CD14-positive monocyte (primary cell): Measurements from ENCODE around the gene ACSS2. TPM values are rescaled to one million over a fixed set of nuclear protein-coding genes. Genes with fewer than 3 reads are reported as not detected.

ENCODE experiments used
- DNase-seq, 3 donors: peaks; one replicate each; pipeline ENCODE4 v3.0.0-alpha.2; 2011 to 2022
- H2AFZ ChIP-seq: 2 replicates; pipeline ENCODE4 v1.6.0; 2012; ENCODE audit warnings: mild to moderate bottlenecking, low read depth, low read length, inconsistent platforms; ENCODE audit not compliant: insufficient read depth, poor library complexity, severe bottlenecking
- H3K27ac ChIP-seq, 2 donors: 1 replicate in 1 of 2; 2 replicates in 1 of 2; pipeline ENCODE4 v1.5.1; 2012 to 2013; ENCODE audit warnings: low read length in 2 of 2, control low read depth in 1 of 2, inconsistent platforms in 1 of 2, low read depth in 1 of 2, mild to moderate bottlenecking in 1 of 2
- H3K27me3 ChIP-seq, 2 donors: one replicate each; pipeline versions ENCODE4 v1.6.0 to v1.6.1; 2011 to 2013; ENCODE audit warnings: low read length in 2 of 2; ENCODE audit not compliant: control insufficient read depth in 2 of 2, insufficient read depth in 2 of 2
- H3K36me3 ChIP-seq, 2 donors: replicated peaks in 1 of 2; 1 replicate in 1 of 2; 2 replicates in 1 of 2; pipeline versions ENCODE4 v1.5.1 to v1.6.1; 2012 to 2013; ENCODE audit warnings: low read length in 2 of 2, control low read depth in 1 of 2, inconsistent platforms in 1 of 2, mild to moderate bottlenecking in 1 of 2; ENCODE audit not compliant: insufficient read depth in 2 of 2, control insufficient read depth in 1 of 2
- H3K4me1 ChIP-seq, 2 donors: 1 replicate in 1 of 2; 2 replicates in 1 of 2; pipeline versions ENCODE4 v1.5.1 to v1.6.1; 2012 to 2013; ENCODE audit warnings: low read length in 2 of 2, control low read depth in 1 of 2, inconsistent platforms in 1 of 2, mild to moderate bottlenecking in 1 of 2, moderate library complexity in 1 of 2; ENCODE audit not compliant: insufficient read depth in 2 of 2, control insufficient read depth in 1 of 2
- H3K4me2 ChIP-seq: replicated peaks from 2 replicates; pipeline ENCODE3; 2012; ENCODE audit warnings: low read length, moderate library complexity, mild to moderate bottlenecking; ENCODE audit not compliant: poor library complexity, severe bottlenecking; ENCODE audit errors: extremely low read depth
- H3K4me3 ChIP-seq, 3 experiments: fragments of 200-600 bp in 1 of 3; sonication (generic) in 1 of 3; replicated peaks in 1 of 3; 1 replicate in 2 of 3; 2 replicates in 1 of 3; pipeline ENCODE4 v1.5.1; 2011 to 2013; ENCODE audit warnings: low read length in 3 of 3, mild to moderate bottlenecking in 3 of 3, control low read depth in 2 of 3, low read depth in 2 of 3, inconsistent platforms in 1 of 3, moderate library complexity in 1 of 3
- H3K79me2 ChIP-seq: 2 replicates; pipeline ENCODE4 v1.6.0; 2012; ENCODE audit warnings: mild to moderate bottlenecking, control low read depth, inconsistent platforms, low read length, moderate library complexity; ENCODE audit not compliant: insufficient read depth
- H3K9ac ChIP-seq: 2 replicates; pipeline ENCODE4 v1.6.0; 2017; ENCODE audit warnings: low read length, mild to moderate bottlenecking; ENCODE audit not compliant: insufficient read depth, poor library complexity, severe bottlenecking
- H3K9me3 ChIP-seq, 2 donors: replicated peaks in 1 of 2; 1 replicate in 1 of 2; 2 replicates in 1 of 2; pipeline versions ENCODE4 v1.5.1 to v1.6.1; 2012 to 2013; ENCODE audit warnings: low read length in 2 of 2, control low read depth in 1 of 2; ENCODE audit not compliant: control insufficient read depth in 1 of 2, insufficient read depth in 1 of 2
- H4K20me1 ChIP-seq: 2 replicates; pipeline ENCODE4 v1.6.0; 2012; ENCODE audit warnings: mild to moderate bottlenecking, low read length, control low read depth, moderate library complexity; ENCODE audit not compliant: insufficient read depth
- H3K27ac Mint-ChIP-seq, 7 donors: one replicate each; pipeline ENCODE4 v1.8.0; 2020; ENCODE audit warnings: mild to moderate bottlenecking in 7 of 7, mixed read lengths in 7 of 7, moderate library complexity in 6 of 7, inconsistent platforms in 2 of 7
- H3K27me3 Mint-ChIP-seq, 3 donors: one replicate each; pipeline ENCODE4 v1.8.0; 2021 to 2022; ENCODE audit warnings: low read depth in 3 of 3, mild to moderate bottlenecking in 3 of 3, mixed read lengths in 3 of 3, moderate library complexity in 3 of 3, inconsistent platforms in 1 of 3
- H3K36me3 Mint-ChIP-seq, 2 donors: one replicate each; pipeline ENCODE4 v1.8.0; 2020; ENCODE audit warnings: mixed read lengths in 2 of 2, inconsistent platforms in 1 of 2, mild to moderate bottlenecking in 1 of 2
- H3K4me1 Mint-ChIP-seq: one replicate; pipeline ENCODE4 v1.8.0; 2020; ENCODE audit warnings: mild to moderate bottlenecking, mixed read lengths
- H3K4me3 Mint-ChIP-seq, 2 donors: one replicate each; pipeline ENCODE4 v1.8.0; 2020; ENCODE audit warnings: mild to moderate bottlenecking in 2 of 2, mixed read lengths in 2 of 2, moderate library complexity in 1 of 2
- H3K9me3 Mint-ChIP-seq, 7 donors: one replicate each; pipeline ENCODE4 v1.8.0; 2020 to 2022; ENCODE audit warnings: mixed read lengths in 7 of 7, mild to moderate bottlenecking in 6 of 7, moderate library complexity in 6 of 7, inconsistent platforms in 2 of 7
- CTCF ChIP-seq: fragments of 200-600 bp; IDR thresholded peaks from one replicate; pipeline ENCODE4 v1.8.0; 2022; ENCODE audit warnings: antibody characterized with exemption, mild to moderate bottlenecking
- WGBS: methylation state at CpG from one replicate; pipeline ENCODE4 v1.1.5; 2013; ENCODE audit warnings: missing lambda C conversion rate; ENCODE audit not compliant: insufficient coverage; 5-methylcytosine and 5-hydroxymethylcytosine counted together
- intact Hi-C, 2 donors: fragments of 100-400 bp; cut with micrococcal nuclease; formaldehyde crosslinking; loops; one replicate each; pipeline versions ENCODE4 v1.15.0 to v1.15.1; 2023
- polyA plus RNA-seq, 3 donors: library from polyadenylated mRNA; depleted of rRNA in 1 of 3; unstranded in 2 of 3; stranded (reverse) in 1 of 3; fragments of 300-500 nt in 2 of 3; fragments of >200 nt in 1 of 3; fragmentation: Illumina TruSeq in 2 of 3; gene quantifications; 1 replicate in 2 of 3; 2 replicates in 1 of 3; pipeline ENCODE4 v1.2.3, GENCODE V29; 2012 to 2021

ACSS2 gene
- polyA plus RNA-seq, 3 donors, result 37.7 to 67.2 (median 48.4) TPM

- Histone ChIP-seq H3K4me2 (no peak overlapping the region), H3K27ac (no peak overlapping the region), H2AFZ (no peak overlapping the region), H3K9ac (no peak overlapping the region), H3K9me3 (no peaks in the 10 kb centered on the region), H4K20me1 (no peaks in the 10 kb centered on the region), H3K79me2 (no peaks in the 10 kb centered on the region), H3K4me3 (no peak overlapping the region), H3K4me1 (no peaks in the 10 kb centered on the region), H3K27me3 (no peaks in the 10 kb centered on the region), H3K36me3 (no peaks in the 10 kb centered on the region)
- Mint-ChIP-seq H3K4me3 (no peak overlapping the region), H3K4me1 (peaks cover 4% of the 10 kb centered on the region), H3K36me3 (no peaks in the 10 kb centered on the region), H3K9me3 (peaks cover 0 to 3% (median 0%) of the 10 kb centered on the region in 7 donors), H3K27me3 (peaks cover 0 to 2% (median 0%) of the 10 kb centered on the region in 3 donors), H3K27ac (no peak overlapping the region)
- intact Hi-C loops, result loop anchor here in 1 of 2 donors (5.0 kb wide), 1 partner anchor 132 kb away; no protein-coding TSS in a partner anchor
- no CpG with 5 or more reads among the region's 5 CpGs for WGBS
- DNase-seq, result no peak
- TF ChIP-seq CTCF, result no peak
These were observed 88.1 kb downstream of the ACSS2 start for GRCh38 chr20:34964486-34964885.

GRCh38 chr20:34965051-34965450, 88.6 kb downstream of the ACSS2 start:
- H3K9me3 Mint-ChIP-seq, result peaks cover 0 to 3% (median 0%) of the 10 kb centered on the region in 7 donors
- H3K27me3 Mint-ChIP-seq, result peaks cover 0 to 2% (median 0%) of the 10 kb centered on the region in 3 donors
- H3K27me3 ChIP-seq, result no peaks in the 10 kb centered on the region
- no peaks in the 10 kb centered on the region for H3K36me3 ChIP-seq
- 100% methylated on average over 5 of the region's 5 CpGs for WGBS
- H3K27ac ChIP-seq, result no peak overlapping the region
- H3K9ac ChIP-seq, result no peak overlapping the region
- H4K20me1 ChIP-seq, result no peaks in the 10 kb centered on the region
- no peak overlapping the region for H2AFZ ChIP-seq
- H3K4me3 Mint-ChIP-seq, result no peak overlapping the region
- no peak overlapping the region for H3K4me3 ChIP-seq
- no peak for DNase-seq
- no peaks in the 10 kb centered on the region for H3K4me1 ChIP-seq
- H3K4me1 Mint-ChIP-seq, result peaks cover 4% of the 10 kb centered on the region
- TF ChIP-seq CTCF, result no peak
- H3K4me2 ChIP-seq, result no peak overlapping the region
- no peak overlapping the region for H3K27ac Mint-ChIP-seq
- intact Hi-C loops, result no loop called here
- H3K79me2 ChIP-seq, result no peaks in the 10 kb centered on the region
- H3K9me3 ChIP-seq, result no peaks in the 10 kb centered on the region
- H3K36me3 Mint-ChIP-seq, result no peaks in the 10 kb centered on the region
